Spleen (tissue), 11 donors: Measurements from ENCODE around the gene ANXA11. TPM values are rescaled to one million over a fixed set of nuclear protein-coding genes. Genes with fewer than 3 reads are reported as not detected.
"Not testable (repeated sequence)": the region's sequence is repeated elsewhere in the genome, so short reads cannot be mapped to it uniquely, and the experiment has no call there.

Experiments used
- DNase-seq: peaks from one replicate; pipeline ENCODE4 v3.0.0-alpha.2; 2020
- H3K27ac ChIP-seq, 8 donors: fragments of 200-600 bp; sonication (generic) in 7 of 8; 1 replicate in 4 of 8; 2 replicates in 4 of 8; pipeline versions ENCODE4 v1.5.0 to v1.8.0; 2016 to 2021; ENCODE audit warnings: inconsistent platforms in 4 of 8, mild to moderate bottlenecking in 4 of 8, moderate library complexity in 1 of 8
- H3K27me3 ChIP-seq, 7 donors: fragments of 200-600 bp; sonication (generic) in 6 of 7; replicated peaks in 1 of 7; 1 replicate in 4 of 7; 2 replicates in 3 of 7; pipeline versions ENCODE4 v1.5.0 to v1.8.0; 2016 to 2021; ENCODE audit warnings: inconsistent platforms in 3 of 7, mild to moderate bottlenecking in 1 of 7
- H3K36me3 ChIP-seq, 6 donors: fragments of 200-600 bp; sonication (generic) in 5 of 6; 1 replicate in 4 of 6; 2 replicates in 2 of 6; pipeline versions ENCODE4 v1.5.0 to v1.8.0; 2016 to 2021; ENCODE audit warnings: inconsistent platforms in 2 of 6
- H3K4me1 ChIP-seq, 6 donors: fragments of 200-600 bp; sonication (generic) in 5 of 6; 1 replicate in 3 of 6; 2 replicates in 3 of 6; pipeline versions ENCODE4 v1.5.0 to v1.8.0; 2016 to 2021; ENCODE audit warnings: inconsistent platforms in 3 of 6
- H3K4me3 ChIP-seq, 8 donors: fragments of 200-600 bp; sonication (generic) in 7 of 8; 1 replicate in 4 of 8; 2 replicates in 4 of 8; pipeline versions ENCODE4 v1.5.0 to v1.8.0; 2016 to 2021; ENCODE audit warnings: inconsistent platforms in 4 of 8, mild to moderate bottlenecking in 4 of 8, moderate library complexity in 2 of 8
- H3K9me3 ChIP-seq, 8 donors: fragments of 200-600 bp; sonication (generic) in 7 of 8; 1 replicate in 4 of 8; 2 replicates in 4 of 8; pipeline versions ENCODE4 v1.5.0 to v1.8.0; 2016 to 2021; ENCODE audit warnings: inconsistent platforms in 4 of 8
- POLR2A ChIP-seq, 3 donors: fragments of 450-650 bp; IDR thresholded peaks; one replicate each; pipeline ENCODE4 v1.5.1; 2017; ENCODE audit warnings: antibody characterized with exemption in 3 of 3, mild to moderate bottlenecking in 1 of 3
- POLR2AphosphoS5 ChIP-seq, 3 donors: sonication (generic); formaldehyde crosslinking; IDR thresholded peaks; one replicate each; pipeline ENCODE4 v1.5.1; 2017; ENCODE audit warnings: antibody characterized with exemption in 3 of 3
- WGBS, 5 donors: extraction: QIAGEN DNeasy Blood & Tissue Kit in 3 of 5; methylation state at CpG; one replicate each; pipeline versions ENCODE4 v1.1.5 to v1.1.7; 2013 to 2018; 5-methylcytosine and 5-hydroxymethylcytosine counted together
- intact Hi-C: fragments of 100-400 bp; cut with DNase I; formaldehyde crosslinking; loops from one replicate; pipeline ENCODE4 v1.15.0; 2023; ENCODE audit warnings: low total_unique reads
- polyA plus RNA-seq, 3 donors: library from polyadenylated mRNA; stranded (reverse); fragments of 200-250 nt; gene quantifications; one replicate each; pipeline ENCODE4 v1.2.1, GENCODE V29; 2013
- total RNA-seq, 7 donors: library from RNA; depleted of rRNA in 3 of 7; stranded (reverse); fragments of >200 nt in 3 of 7; fragmentation: NEBNext Ultra II Directional in 4 of 7; extraction: Animal tissue kit (Norgen Biotek cat#: 25700) in 4 of 7; gene quantifications; one replicate each; pipeline versions ENCODE4 v1.1.0 to v1.2.1, GENCODE V29; 2016 to 2021
- TF ChIP-seq, protein P1 (sequence below), 11 experiments: fragments of 200-600 bp in 7 of 11; fragments of 450-650 bp in 4 of 11; sonication (generic) in 4 of 11; IDR thresholded peaks in 8 of 11; conservative IDR thresholded peaks in 3 of 11; 1 replicate in 7 of 11; 2 replicates in 4 of 11; pipeline versions ENCODE4 v1.4.0 to v1.8.0; 2016 to 2021; ENCODE audit warnings: antibody characterized with exemption in 11 of 11, inconsistent platforms in 4 of 11, mild to moderate bottlenecking in 1 of 11
- donor health status: healthy with polysubstance abuse.
- donor health status: DM: no; HTN: no; CAD: no; lungs with moderate emphysema.
- donor health status: DM: no; HTN: no; CAD: no.
- donor health status: Bipolar disorder and iron deficiency.
- donor health status: healthy.
- donor health status: DM: no; HTN: no; CAD: no.
- donor health status: DM: yes; HTN: yes; CAD: no.

The ANXA11 gene
- total and polyA plus RNA-seq, 10 donors: 89.9 to 201 (median 132) TPM

DNA sequence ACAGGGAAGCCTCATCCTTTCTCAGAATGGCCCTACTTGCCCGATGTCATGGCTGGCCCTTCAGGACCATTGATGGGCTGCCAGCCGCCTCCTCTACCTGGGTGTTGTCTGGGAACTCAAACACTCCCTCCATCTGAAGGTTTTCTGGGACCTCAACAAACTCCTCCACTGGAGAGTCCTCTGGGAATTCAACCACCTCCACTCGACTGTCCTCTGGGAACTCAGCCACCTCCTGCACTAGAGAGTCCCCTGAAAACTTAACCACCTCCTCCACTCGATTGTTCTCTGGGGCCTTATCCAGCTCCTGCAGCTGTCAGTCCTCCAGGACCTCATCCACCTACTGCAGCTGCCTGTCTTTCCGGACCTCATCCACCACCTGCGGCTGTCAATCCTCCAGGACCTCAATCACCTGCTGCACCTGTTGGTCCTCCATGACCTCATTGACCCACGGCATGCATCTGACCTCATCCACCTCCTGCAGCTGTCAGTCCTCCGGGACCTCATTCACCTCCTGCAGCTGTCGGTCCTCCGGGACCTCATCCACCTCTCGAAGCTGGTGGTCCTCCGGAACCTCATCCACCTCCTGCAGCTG lies 47.1 kb upstream of the ANXA11 start:
- no peak overlapping the region for H3K4me3 ChIP-seq
- intact Hi-C loops: no loop called here
- no peaks in the 10 kb centered on the region for H3K36me3 ChIP-seq
- peaks cover 0 to 20% (median 0%) of the 10 kb centered on the region in 7 donors for H3K27me3 ChIP-seq
- H3K4me1 ChIP-seq: peaks cover 0 to 21% (median 3%) of the 10 kb centered on the region in 6 donors
- TF ChIP-seq, protein P1, sequence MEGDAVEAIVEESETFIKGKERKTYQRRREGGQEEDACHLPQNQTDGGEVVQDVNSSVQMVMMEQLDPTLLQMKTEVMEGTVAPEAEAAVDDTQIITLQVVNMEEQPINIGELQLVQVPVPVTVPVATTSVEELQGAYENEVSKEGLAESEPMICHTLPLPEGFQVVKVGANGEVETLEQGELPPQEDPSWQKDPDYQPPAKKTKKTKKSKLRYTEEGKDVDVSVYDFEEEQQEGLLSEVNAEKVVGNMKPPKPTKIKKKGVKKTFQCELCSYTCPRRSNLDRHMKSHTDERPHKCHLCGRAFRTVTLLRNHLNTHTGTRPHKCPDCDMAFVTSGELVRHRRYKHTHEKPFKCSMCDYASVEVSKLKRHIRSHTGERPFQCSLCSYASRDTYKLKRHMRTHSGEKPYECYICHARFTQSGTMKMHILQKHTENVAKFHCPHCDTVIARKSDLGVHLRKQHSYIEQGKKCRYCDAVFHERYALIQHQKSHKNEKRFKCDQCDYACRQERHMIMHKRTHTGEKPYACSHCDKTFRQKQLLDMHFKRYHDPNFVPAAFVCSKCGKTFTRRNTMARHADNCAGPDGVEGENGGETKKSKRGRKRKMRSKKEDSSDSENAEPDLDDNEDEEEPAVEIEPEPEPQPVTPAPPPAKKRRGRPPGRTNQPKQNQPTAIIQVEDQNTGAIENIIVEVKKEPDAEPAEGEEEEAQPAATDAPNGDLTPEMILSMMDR (IDR thresholded peaks at IDR 0.05 in 8 of 11, conservative IDR thresholded peaks at IDR 0.05 in 3 of 11): no peak
- no peak for TF ChIP-seq POLR2AphosphoS5 (IDR thresholded peaks at IDR 0.05)
- TF ChIP-seq POLR2A (IDR thresholded peaks at IDR 0.05): no peak
- no peaks in the 10 kb centered on the region for H3K9me3 ChIP-seq
- WGBS, 5 donors: 87 to 93% (median 91%) methylated on average over 12 of the region's 12 CpGs
- peak overlapping the region in 4 of 8 donors; percentile 43 to 81 (median 79) for H3K27ac ChIP-seq
- DNase-seq: no peak

DNA sequence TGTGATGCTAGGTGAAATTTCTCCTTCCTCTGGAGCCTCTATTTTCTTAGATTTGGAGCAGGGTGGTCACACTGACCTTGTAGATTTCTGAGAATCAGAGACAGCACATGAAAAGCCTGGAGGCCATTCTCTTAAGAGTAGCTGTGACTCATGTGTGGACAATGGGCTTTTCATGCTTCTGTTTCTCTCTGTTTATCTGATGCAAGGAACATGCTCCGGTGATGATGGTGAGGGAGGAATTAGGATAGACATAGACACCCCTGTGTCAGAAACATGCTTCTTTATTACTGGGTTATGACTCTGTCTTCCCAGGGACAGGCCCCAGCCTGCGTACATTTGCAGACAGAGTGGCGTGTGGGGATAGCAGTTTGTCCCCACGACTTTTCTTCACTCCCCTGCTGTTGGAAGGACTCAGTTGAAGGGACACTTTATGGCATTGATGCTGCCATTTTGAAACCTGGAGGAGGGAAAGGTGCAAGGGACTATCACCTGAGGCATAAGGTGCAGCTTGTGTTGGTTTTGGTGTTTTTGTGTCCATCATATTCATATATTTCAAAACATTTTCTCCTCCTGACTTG lies 46.5 kb upstream of the ANXA11 start:
- intact Hi-C loops, H3K36me3 ChIP-seq, DNase-seq, H3K9me3 ChIP-seq, H3K4me3 ChIP-seq: not testable (repeated sequence)
- Histone ChIP-seq H3K4me1 (peaks cover 0 to 21% (median 3%) of the 10 kb centered on the region in 6 donors), H3K27me3 (peaks cover 0 to 18% (median 0%) of the 10 kb centered on the region in 7 donors), H3K27ac (peak overlapping the region in 3 of 8 donors; percentile 79 to 81 (median 79))
- WGBS, 5 donors: 86 to 96% (median 88%) methylated on average over 3 of the region's 4 CpGs

DNA sequence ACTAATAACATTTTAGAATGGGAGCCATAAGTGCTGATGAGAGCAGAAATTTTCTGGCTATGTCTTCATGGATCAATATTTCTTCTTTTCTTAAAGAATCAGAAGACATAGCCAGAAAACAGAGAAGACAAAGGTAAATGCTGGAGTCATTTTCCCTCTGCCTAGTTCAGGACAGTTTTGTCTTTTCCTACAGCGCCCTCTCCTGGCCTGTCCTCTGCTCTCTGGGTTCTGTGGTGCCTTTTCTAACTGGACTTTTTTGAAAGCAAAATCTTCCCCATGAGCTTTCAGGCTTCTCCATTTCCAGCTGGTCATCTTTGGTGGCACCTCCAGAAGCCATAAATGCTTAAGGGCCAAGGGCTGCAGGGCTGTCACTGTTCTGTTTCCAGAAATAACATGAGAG lies 45.1 kb upstream of the ANXA11 start:
- H3K9me3 ChIP-seq, H3K27ac ChIP-seq, intact Hi-C loops, DNase-seq, H3K36me3 ChIP-seq, H3K4me3 ChIP-seq: not testable (repeated sequence)
- Histone ChIP-seq H3K4me1 (peaks cover 0 to 21% (median 3%) of the 10 kb centered on the region in 6 donors), H3K27me3 (peaks cover 0 to 15% (median 0%) of the 10 kb centered on the region in 7 donors)
- no CpG with 5 or more reads among the region's 1 CpG for WGBS, 5 donors

DNA sequence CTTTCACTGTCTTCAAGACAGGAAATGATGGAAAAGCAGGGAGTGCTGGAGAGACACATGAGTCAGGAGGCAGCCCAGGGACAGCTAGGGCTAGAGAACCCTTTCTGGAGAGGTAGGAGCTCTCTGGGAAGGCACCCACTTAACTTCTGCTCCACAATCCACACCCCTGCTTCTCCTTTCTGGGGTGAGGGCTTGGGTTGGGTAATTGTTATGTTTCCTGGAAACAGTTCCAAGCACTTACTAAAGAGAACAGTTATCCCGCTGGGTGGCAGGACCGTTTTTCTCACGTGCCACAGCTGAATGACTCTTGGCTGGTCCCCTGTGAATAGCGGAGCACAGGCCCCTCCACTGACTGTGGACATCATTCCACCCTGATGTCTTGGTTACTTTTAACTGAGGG lies 44.6 kb upstream of the ANXA11 start:
- H3K9me3 ChIP-seq, DNase-seq, H3K27ac ChIP-seq, H3K36me3 ChIP-seq, H3K4me3 ChIP-seq, intact Hi-C loops: not testable (repeated sequence)
- Histone ChIP-seq H3K27me3 (peaks cover 0 to 15% (median 0%) of the 10 kb centered on the region in 7 donors), H3K4me1 (peaks cover 0 to 21% (median 3%) of the 10 kb centered on the region in 6 donors)
- 38 to 100% (median 43%) methylated on average over 2 to 3 of the region's 4 CpGs; no CpG with 5 or more reads in 2 of the 5 donors for WGBS, 5 donors

DNA sequence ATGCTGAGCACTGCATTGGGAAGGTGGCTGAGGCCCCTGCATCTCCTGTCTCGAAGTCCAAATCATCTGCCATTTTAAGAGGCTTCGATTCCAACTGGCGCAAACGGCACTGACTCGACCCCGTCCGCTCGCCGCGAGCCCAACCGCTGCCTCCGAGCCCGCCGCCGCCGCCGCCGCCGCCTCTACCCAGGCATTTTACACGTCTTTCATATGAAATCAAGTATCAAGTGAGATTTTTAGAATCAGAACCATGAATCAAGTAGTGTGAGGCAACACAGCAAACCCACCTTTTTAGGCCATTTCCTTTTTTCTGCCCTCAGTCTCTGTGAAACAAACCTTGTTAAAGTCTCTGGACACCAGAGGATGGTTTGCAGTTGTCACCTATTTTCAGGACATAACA lies 42.3 kb upstream of the ANXA11 start:
- H3K36me3 ChIP-seq, intact Hi-C loops, H3K27me3 ChIP-seq, DNase-seq, H3K4me1 ChIP-seq, H3K27ac ChIP-seq, H3K4me3 ChIP-seq, H3K9me3 ChIP-seq: not testable (repeated sequence)
- 50 to 97% (median 95%) methylated on average over 1 to 18 of the region's 20 CpGs for WGBS, 5 donors

DNA sequence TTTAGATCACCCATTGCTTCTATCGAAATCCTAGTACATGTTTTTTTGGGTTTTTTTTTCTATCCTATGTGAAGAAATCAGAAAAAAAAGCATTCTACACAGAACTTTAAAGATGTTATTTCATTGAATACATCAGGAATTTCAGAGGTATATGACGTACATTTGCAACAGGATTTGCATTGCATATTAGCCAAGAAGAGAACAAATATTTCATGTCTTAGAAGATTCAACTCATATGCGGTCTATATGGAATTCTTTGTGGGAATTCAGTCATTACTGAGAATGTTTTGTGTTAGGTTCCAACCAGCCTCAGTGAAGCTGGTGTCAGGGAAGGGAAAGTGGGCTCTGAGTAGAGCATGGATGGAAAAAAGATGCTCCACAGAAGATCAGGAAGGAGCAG lies 39.0 kb upstream of the ANXA11 start:
- DNase-seq, H3K27ac ChIP-seq, H3K4me1 ChIP-seq, H3K27me3 ChIP-seq, intact Hi-C loops, H3K36me3 ChIP-seq, H3K9me3 ChIP-seq, H3K4me3 ChIP-seq: not testable (repeated sequence)
- WGBS, 5 donors: 78 to 98% (median 93%) methylated on average over 3 of the region's 3 CpGs

DNA sequence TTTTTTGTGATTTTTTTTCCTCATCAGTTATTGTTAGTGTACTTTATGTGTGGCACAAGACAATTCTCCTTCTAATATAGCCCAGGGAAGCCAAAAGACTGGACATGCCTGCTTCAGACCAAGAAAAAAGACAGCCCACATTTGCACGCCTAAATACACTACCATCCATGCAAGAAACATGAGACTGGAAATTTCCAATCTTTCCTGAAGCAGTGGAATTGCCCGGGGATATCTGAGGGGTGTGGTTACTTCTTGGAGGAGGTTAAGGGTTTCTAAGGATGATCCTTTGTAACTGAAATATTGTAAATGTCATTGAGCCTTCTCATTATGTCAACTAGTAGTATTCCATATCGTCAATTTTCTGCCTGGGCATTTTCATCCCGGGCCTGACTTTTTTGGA lies 37.0 kb upstream of the ANXA11 start:
- H3K27me3 ChIP-seq, H3K9me3 ChIP-seq, H3K4me1 ChIP-seq, H3K4me3 ChIP-seq, DNase-seq, intact Hi-C loops, H3K27ac ChIP-seq, H3K36me3 ChIP-seq: not testable (repeated sequence)
- 63 to 100% (median 75%) methylated on average over 1 to 2 of the region's 4 CpGs for WGBS, 5 donors

DNA sequence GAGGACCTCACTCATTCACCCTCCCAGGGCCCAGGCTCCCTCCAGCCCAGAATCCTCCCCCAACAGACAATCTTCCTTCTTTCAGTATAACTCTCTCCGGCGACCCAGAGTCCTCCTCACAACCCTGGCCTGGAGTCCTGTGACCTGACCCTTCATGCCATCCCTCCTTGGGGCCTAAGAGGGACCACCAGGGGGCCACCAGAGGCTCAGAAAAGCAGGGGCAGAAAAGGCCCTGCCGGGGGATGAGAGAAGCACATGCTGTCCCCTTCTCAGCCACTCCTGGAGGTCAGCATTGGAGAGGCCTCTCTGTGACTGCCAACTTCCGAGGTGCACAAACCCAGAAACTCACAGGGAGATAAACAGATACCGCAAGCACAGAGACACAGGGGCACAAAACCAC lies 31.1 kb upstream of the ANXA11 start:
- intact Hi-C loops, H3K27me3 ChIP-seq, H3K4me3 ChIP-seq, H3K9me3 ChIP-seq, H3K36me3 ChIP-seq, H3K4me1 ChIP-seq, H3K27ac ChIP-seq, DNase-seq: not testable (repeated sequence)
- WGBS, 5 donors: 86 to 100% (median 91%) methylated on average over 1 to 5 of the region's 5 CpGs

DNA sequence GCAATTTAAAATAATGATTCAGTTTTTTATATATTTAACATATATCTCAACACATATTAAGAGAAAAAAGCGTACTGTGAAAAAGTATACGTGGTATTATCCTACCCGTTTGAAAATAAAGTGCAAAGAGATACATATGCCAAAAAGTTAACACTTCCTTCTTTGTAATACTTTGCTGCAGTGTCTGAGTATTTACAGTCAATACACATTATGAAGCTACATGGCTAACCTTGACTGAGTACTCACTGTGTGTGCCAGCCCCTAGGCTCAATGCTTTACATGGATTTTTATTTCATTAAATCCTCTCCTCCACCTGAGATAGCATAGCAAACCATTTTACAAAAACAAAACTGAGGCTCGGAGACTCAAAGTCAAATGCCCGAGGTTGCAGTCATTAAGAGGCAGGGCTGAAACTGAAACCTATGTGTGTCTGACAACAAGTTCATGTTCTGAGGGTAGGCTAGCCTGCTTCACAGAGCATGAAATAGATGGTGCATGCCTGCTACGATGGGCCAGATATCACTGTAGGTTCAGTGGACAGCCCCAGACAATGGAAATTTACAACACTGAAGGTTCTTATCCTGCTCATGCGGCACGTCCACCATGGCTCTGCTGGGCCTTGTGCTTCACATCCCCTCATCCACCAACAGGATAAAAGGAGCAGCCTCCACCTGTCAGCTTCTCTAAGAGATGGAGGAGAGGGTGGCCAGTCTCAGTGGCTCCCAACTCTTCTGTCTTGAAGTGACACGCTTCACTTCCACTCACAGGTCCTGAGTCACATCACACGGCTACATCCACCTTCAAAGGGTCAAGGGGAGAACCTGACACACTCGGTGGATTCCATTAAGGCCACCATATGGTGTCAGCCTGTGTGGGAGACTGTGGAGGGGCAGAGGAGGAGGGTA lies 29.2 kb upstream of the ANXA11 start:
- H3K4me3 ChIP-seq, intact Hi-C loops, H3K36me3 ChIP-seq, DNase-seq, H3K4me1 ChIP-seq, H3K27me3 ChIP-seq, H3K27ac ChIP-seq, H3K9me3 ChIP-seq: not testable (repeated sequence)
- WGBS, 5 donors: 70 to 80% (median 74%) methylated on average over 10 to 11 of the region's 11 CpGs
